ENCODE results near the gene ACOX1.

Gene ACOX1

GRCh38 chr17:75913537-75914210 is 65.3 kb downstream of the ACOX1 start:
- Histone ChIP-seq H3K9me3 (ENCODE audit: control insufficient read depth in 1 of 2, low read length in 2 of 2) (no peaks in the 10 kb centered on the region), H3K4me3 (ENCODE audit: low read depth in 1 of 2, low read length in 2 of 2) (no peak overlapping the region), H3K27ac (ENCODE audit: low read depth, low read length) (no peak overlapping the region), H3K9ac (ENCODE audit: low read depth in 1 of 2, low read length in 2 of 2) (no peak overlapping the region), H3K27me3 (ENCODE audit: control insufficient read depth in 1 of 2, insufficient read depth in 2 of 2, low read length in 2 of 2) (no peaks in the 10 kb centered on the region), H3K4me1 (ENCODE audit: control insufficient read depth in 1 of 2, insufficient read depth in 2 of 2, low read length in 2 of 2) (peaks cover 6 to 12% of the 10 kb centered on the region in 2 donors), H3K36me3 (ENCODE audit: control insufficient read depth in 1 of 2, insufficient read depth in 2 of 2, low read length in 2 of 2) (peaks cover 0 to 15% of the 10 kb centered on the region in 2 donors)

- Histone ChIP-seq H3K9me3 (ENCODE audit: control insufficient read depth in 1 of 2, low read length in 2 of 2) (no peaks in the 10 kb centered on the region), H3K36me3 (ENCODE audit: control insufficient read depth in 1 of 2, insufficient read depth in 2 of 2, low read length in 2 of 2) (peaks cover 0 to 13% of the 10 kb centered on the region in 2 donors), H3K27ac (ENCODE audit: low read depth, low read length) (no peak overlapping the region), H3K4me3 (ENCODE audit: low read depth in 1 of 2, low read length in 2 of 2) (no peak overlapping the region), H3K27me3 (ENCODE audit: control insufficient read depth in 1 of 2, insufficient read depth in 2 of 2, low read length in 2 of 2) (no peaks in the 10 kb centered on the region), H3K4me1 (ENCODE audit: control insufficient read depth in 1 of 2, insufficient read depth in 2 of 2, low read length in 2 of 2) (peaks cover 12 to 13% of the 10 kb centered on the region in 2 donors), H3K9ac (ENCODE audit: low read depth in 1 of 2, low read length in 2 of 2) (no peak overlapping the region)
These were observed 68.3 kb downstream of the ACOX1 start for GRCh38 chr17:75910699-75911098.

GRCh38 chr17:75909812-75910274 is 69.1 kb downstream of the ACOX1 start:
- Histone ChIP-seq H3K4me1 (ENCODE audit: control insufficient read depth in 1 of 2, insufficient read depth in 2 of 2, low read length in 2 of 2) (peaks cover 12 to 19% of the 10 kb centered on the region in 2 donors), H3K27me3 (ENCODE audit: control insufficient read depth in 1 of 2, insufficient read depth in 2 of 2, low read length in 2 of 2) (no peaks in the 10 kb centered on the region), H3K4me3 (ENCODE audit: low read depth in 1 of 2, low read length in 2 of 2) (no peak overlapping the region), H3K9me3 (ENCODE audit: control insufficient read depth in 1 of 2, low read length in 2 of 2) (no peaks in the 10 kb centered on the region), H3K27ac (ENCODE audit: low read depth, low read length) (no peak overlapping the region), H3K9ac (ENCODE audit: low read depth in 1 of 2, low read length in 2 of 2) (no peak overlapping the region), H3K36me3 (ENCODE audit: control insufficient read depth in 1 of 2, insufficient read depth in 2 of 2, low read length in 2 of 2) (peaks cover 0 to 13% of the 10 kb centered on the region in 2 donors)

DNA sequence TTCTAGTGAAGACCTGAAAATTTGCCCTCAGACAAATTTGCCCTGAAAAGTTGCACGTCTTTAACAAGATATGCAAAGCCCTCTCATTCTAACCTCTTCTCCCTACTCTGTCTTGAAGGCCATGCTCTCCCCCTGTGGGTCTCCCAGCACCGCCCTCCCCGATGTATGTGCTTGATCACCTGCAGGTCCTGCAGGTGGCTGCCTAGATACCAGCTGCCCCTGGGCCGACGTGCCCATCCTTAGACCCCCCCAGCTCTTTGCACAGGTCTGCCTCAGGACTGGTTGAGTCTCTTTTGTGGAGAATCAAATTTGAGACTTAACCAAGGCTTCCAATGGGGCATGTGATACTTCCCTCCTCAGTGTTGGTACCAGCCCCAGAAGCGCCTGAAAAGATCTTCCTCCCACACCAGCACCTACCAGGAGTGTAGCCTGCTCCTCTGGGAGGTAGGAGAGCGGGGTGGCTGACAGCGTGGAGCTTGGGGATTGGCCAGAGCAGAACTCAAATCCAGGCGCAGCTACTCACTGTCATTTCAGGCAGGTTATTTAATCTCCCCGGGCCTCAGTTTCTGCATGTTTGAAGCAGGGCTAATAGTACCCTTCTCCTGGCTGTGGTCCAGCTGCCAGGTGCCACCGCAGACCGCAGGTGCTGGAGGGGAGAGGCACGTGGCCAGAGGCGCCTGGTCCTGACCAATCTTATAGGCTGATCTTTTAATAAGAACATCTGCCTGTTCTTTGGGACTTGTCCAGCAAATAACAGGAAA is 69.7 kb downstream of the ACOX1 start:
- Histone ChIP-seq H3K9ac (ENCODE audit: low read depth in 1 of 2, low read length in 2 of 2) (no peak overlapping the region), H3K4me3 (ENCODE audit: low read depth in 1 of 2, low read length in 2 of 2) (no peak overlapping the region), H3K4me1 (ENCODE audit: control insufficient read depth in 1 of 2, insufficient read depth in 2 of 2, low read length in 2 of 2) (peaks cover 12 to 19% of the 10 kb centered on the region in 2 donors), H3K9me3 (ENCODE audit: control insufficient read depth in 1 of 2, low read length in 2 of 2) (no peaks in the 10 kb centered on the region), H3K27ac (ENCODE audit: low read depth, low read length) (no peak overlapping the region), H3K27me3 (ENCODE audit: control insufficient read depth in 1 of 2, insufficient read depth in 2 of 2, low read length in 2 of 2) (no peaks in the 10 kb centered on the region), H3K36me3 (ENCODE audit: control insufficient read depth in 1 of 2, insufficient read depth in 2 of 2, low read length in 2 of 2) (peaks cover 0 to 9% of the 10 kb centered on the region in 2 donors)

- Histone ChIP-seq H3K27me3 (ENCODE audit: control insufficient read depth in 1 of 2, insufficient read depth in 2 of 2, low read length in 2 of 2) (no peaks in the 10 kb centered on the region), H3K36me3 (ENCODE audit: control insufficient read depth in 1 of 2, insufficient read depth in 2 of 2, low read length in 2 of 2) (peaks cover 0 to 5% of the 10 kb centered on the region in 2 donors), H3K4me1 (ENCODE audit: control insufficient read depth in 1 of 2, insufficient read depth in 2 of 2, low read length in 2 of 2) (peaks cover 20 to 24% of the 10 kb centered on the region in 2 donors), H3K9ac (ENCODE audit: low read depth in 1 of 2, low read length in 2 of 2) (no peak overlapping the region), H3K27ac (ENCODE audit: low read depth, low read length) (no peak overlapping the region), H3K4me3 (ENCODE audit: low read depth in 1 of 2, low read length in 2 of 2) (no peak overlapping the region), H3K9me3 (ENCODE audit: control insufficient read depth in 1 of 2, low read length in 2 of 2) (no peaks in the 10 kb centered on the region)
These were observed 70.8 kb downstream of the ACOX1 start for GRCh38 chr17:75908201-75908600.

- no peak overlapping the region for H3K4me3 ChIP-seq (ENCODE audit: low read depth in 1 of 2, low read length in 2 of 2)
- no peak overlapping the region for H3K9ac ChIP-seq (ENCODE audit: low read depth in 1 of 2, low read length in 2 of 2)
- peaks cover 11 to 14% of the 10 kb centered on the region in 2 donors for H3K36me3 ChIP-seq (ENCODE audit: control insufficient read depth in 1 of 2, insufficient read depth in 2 of 2, low read length in 2 of 2)
- H3K27ac ChIP-seq (ENCODE audit: low read depth, low read length) = no peak overlapping the region
- H3K9me3 ChIP-seq (ENCODE audit: control insufficient read depth in 1 of 2, low read length in 2 of 2) = no peaks in the 10 kb centered on the region
- H3K4me1 ChIP-seq (ENCODE audit: control insufficient read depth in 1 of 2, insufficient read depth in 2 of 2, low read length in 2 of 2) = peaks cover 20 to 24% of the 10 kb centered on the region in 2 donors
- H3K27me3 ChIP-seq (ENCODE audit: control insufficient read depth in 1 of 2, insufficient read depth in 2 of 2, low read length in 2 of 2) = no peaks in the 10 kb centered on the region
These were observed 72.7 kb downstream of the ACOX1 start for GRCh38 chr17:75906143-75906884.

GRCh38 chr17:75904749-75905521 is 74.0 kb downstream of the ACOX1 start, which contains the start of gene MRPL38:
Gene MRPL38 (minus strand): TSS chr17:75904884. CDS start chr17:75904875, 9 bp downstream.
- Histone ChIP-seq H3K9ac (ENCODE audit: low read depth in 1 of 2, low read length in 2 of 2) (peak within 1 kb of the TSS; percentile 56 to 74), H3K36me3 (ENCODE audit: control insufficient read depth in 1 of 2, insufficient read depth in 2 of 2, low read length in 2 of 2) (peaks cover 13 to 25% of the 10 kb centered on the region in 2 donors), H3K9me3 (ENCODE audit: control insufficient read depth in 1 of 2, low read length in 2 of 2) (no peaks in the 10 kb centered on the region), H3K4me3 (ENCODE audit: low read depth in 1 of 2, low read length in 2 of 2) (peak within 1 kb of the TSS; percentile 63 to 85), H3K27me3 (ENCODE audit: control insufficient read depth in 1 of 2, insufficient read depth in 2 of 2, low read length in 2 of 2) (no peaks in the 10 kb centered on the region), H3K4me1 (ENCODE audit: control insufficient read depth in 1 of 2, insufficient read depth in 2 of 2, low read length in 2 of 2) (peaks cover 16 to 21% of the 10 kb centered on the region in 2 donors), H3K27ac (ENCODE audit: low read depth, low read length) (peak within 1 kb of the TSS; percentile 87)

- no peak overlapping the region for H3K4me3 ChIP-seq (ENCODE audit: low read depth in 1 of 2, low read length in 2 of 2)
- H3K27me3 ChIP-seq (ENCODE audit: control insufficient read depth in 1 of 2, insufficient read depth in 2 of 2, low read length in 2 of 2) = no peaks in the 10 kb centered on the region
- H3K9me3 ChIP-seq (ENCODE audit: control insufficient read depth in 1 of 2, low read length in 2 of 2) = no peaks in the 10 kb centered on the region
- H3K36me3 ChIP-seq (ENCODE audit: control insufficient read depth in 1 of 2, insufficient read depth in 2 of 2, low read length in 2 of 2) = peaks cover 26 to 41% of the 10 kb centered on the region in 2 donors
- no peak overlapping the region for H3K9ac ChIP-seq (ENCODE audit: low read depth in 1 of 2, low read length in 2 of 2)
- no peak overlapping the region for H3K27ac ChIP-seq (ENCODE audit: low read depth, low read length)
- H3K4me1 ChIP-seq (ENCODE audit: control insufficient read depth in 1 of 2, insufficient read depth in 2 of 2, low read length in 2 of 2) = peaks cover 11 to 14% of the 10 kb centered on the region in 2 donors
These were observed 76.6 kb downstream of the ACOX1 start for GRCh38 chr17:75902406-75902805.

DNA sequence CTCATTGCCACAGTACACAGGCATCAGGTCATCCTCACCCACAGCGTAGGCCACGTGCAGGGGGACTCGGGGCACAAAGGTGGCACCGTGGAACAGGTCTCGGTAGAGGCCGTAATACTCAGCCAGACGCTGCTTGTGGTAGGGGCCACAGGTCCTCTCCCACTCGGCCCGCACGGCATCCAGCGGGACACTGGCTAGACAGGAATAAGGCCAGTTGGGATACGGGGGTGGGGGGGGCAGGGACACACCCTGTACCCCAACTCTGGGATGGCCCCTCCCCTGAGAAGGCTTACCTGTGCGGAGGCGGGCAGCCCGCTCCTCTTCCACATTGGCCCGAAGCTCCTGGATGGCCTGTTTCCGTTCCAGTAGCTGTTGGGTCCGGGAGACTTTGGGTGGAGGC is 77.2 kb downstream of the ACOX1 start:
- Histone ChIP-seq H3K4me1 (ENCODE audit: control insufficient read depth in 1 of 2, insufficient read depth in 2 of 2, low read length in 2 of 2) (peaks cover 14% of the 10 kb centered on the region in 2 donors), H3K36me3 (ENCODE audit: control insufficient read depth in 1 of 2, insufficient read depth in 2 of 2, low read length in 2 of 2) (peaks cover 26 to 41% of the 10 kb centered on the region in 2 donors), H3K4me3 (ENCODE audit: low read depth in 1 of 2, low read length in 2 of 2) (no peak overlapping the region)

More for the DNA sequence above, 77.2 kb downstream of the ACOX1 start:
- Histone ChIP-seq H3K9ac (ENCODE audit: low read depth in 1 of 2, low read length in 2 of 2) (no peak overlapping the region), H3K27ac (ENCODE audit: low read depth, low read length) (no peak overlapping the region), H3K27me3 (ENCODE audit: control insufficient read depth in 1 of 2, insufficient read depth in 2 of 2, low read length in 2 of 2) (no peaks in the 10 kb centered on the region), H3K9me3 (ENCODE audit: control insufficient read depth in 1 of 2, low read length in 2 of 2) (no peaks in the 10 kb centered on the region)
